Right lobe of liver (tissue), 6 donors: ENCODE measurements around the gene TNNI3. TPM values are rescaled to one million over a fixed set of nuclear protein-coding genes. Genes with fewer than 3 reads are reported as not detected.

Source experiments
- ATAC-seq, 4 donors: fragments of 200-7000 bp; cut with Tn5 transposase; one replicate each; pipeline ENCODE4 v1.9.1; 2020; ENCODE audit warnings: mild to moderate bottlenecking in 4 of 4, moderate library complexity in 4 of 4
- DNase-seq, 3 donors: peaks; one replicate each; pipeline ENCODE4 v3.0.0-alpha.2; 2020
- H3K27ac ChIP-seq, 3 donors: fragments of 200-600 bp; one replicate each; pipeline ENCODE4 v1.8.0; 2022
- H3K27me3 ChIP-seq, 2 donors: fragments of 200-600 bp; one replicate each; pipeline ENCODE4 v1.8.0; 2022
- H3K36me3 ChIP-seq, 4 donors: fragments of 200-600 bp; sonication (generic) in 1 of 4; one replicate each; pipeline versions ENCODE4 v1.5.1 to v1.8.0; 2017 to 2022; ENCODE audit warnings: control low read depth in 1 of 4
- H3K4me1 ChIP-seq, 4 donors: fragments of 200-600 bp; sonication (generic) in 1 of 4; one replicate each; pipeline versions ENCODE4 v1.5.1 to v1.8.0; 2017 to 2022; ENCODE audit warnings: control low read depth in 1 of 4
- H3K4me3 ChIP-seq, 3 donors: fragments of 200-600 bp; one replicate each; pipeline ENCODE4 v1.8.0; 2022
- H3K9me3 ChIP-seq, 4 donors: fragments of 200-600 bp; sonication (generic) in 1 of 4; one replicate each; pipeline versions ENCODE4 v1.5.1 to v1.8.0; 2017 to 2022; ENCODE audit warnings: control low read depth in 1 of 4
- CTCF ChIP-seq, 4 donors: fragments of 200-600 bp in 3 of 4; fragments of 450-650 bp in 1 of 4; IDR thresholded peaks; one replicate each; pipeline versions ENCODE4 v1.5.1 to v1.8.0; 2016 to 2022; ENCODE audit warnings: antibody characterized with exemption in 4 of 4, mild to moderate bottlenecking in 2 of 4
- POLR2A ChIP-seq: fragments of 450-650 bp; IDR thresholded peaks from one replicate; pipeline ENCODE4 v1.6.1; 2017; ENCODE audit warnings: antibody characterized with exemption, mild to moderate bottlenecking
- WGBS: methylation state at CpG from one replicate; pipeline ENCODE4 v1.1.6; 2018; ENCODE audit warnings: low coverage, low lambda C conversion rate; ENCODE audit not compliant: insufficient coverage; ENCODE audit errors: missing lambda C conversion rate; 5-methylcytosine and 5-hydroxymethylcytosine counted together
- intact Hi-C, 2 donors: fragments of 100-400 bp; cut with DNase I; formaldehyde crosslinking; loops; one replicate each; pipeline versions ENCODE4 v1.11.2 to v1.14.1; 2022
- total RNA-seq, 6 experiments: library from RNA; depleted of rRNA in 2 of 6; stranded (reverse); fragments of >200 nt in 2 of 6; fragmentation: NEBNext Ultra II Directional in 3 of 6; extraction: Animal tissue kit (Norgen Biotek cat#: 25700) in 3 of 6; gene quantifications; one replicate each; pipeline versions ENCODE4 v1.1.0 to v1.2.4, GENCODE V29; 2016 to 2023
- donor health status: DM: no; HTN: yes; CAD: no.
- donor health status: DM: no; HTN: no; CAD: no.
- donor health status: DM: no; HTN: no; CAD: no.
- donor health status: DM: no; HTN: yes; CAD: no.
- donor health status: DM: no; HTN: yes; CAD: no.

The TNNI3 gene
- total RNA-seq, 6 experiments from 2014 or later: 0.43 to 0.83 (median 0.62) TPM; not detected in 3

GRCh38 chr19:55149078-55150003 lies 8.2 kb downstream of the TNNI3 start, which contains the start of gene TNNT1:
TNNT1 (minus strand) TSS chr19:55149206; CDS start chr19:55147157, 2,049 bp downstream.
- no peaks in the 10 kb centered on the region for H3K27me3 ChIP-seq
- ATAC-seq (no peak), DNase-seq (no peak)
- H3K4me3 ChIP-seq: no peak within 1 kb of the TSS
- H3K36me3 ChIP-seq: no peaks in the 10 kb centered on the region
- TF ChIP-seq CTCF (IDR thresholded peaks at IDR 0.05): no peak
- no peak for TF ChIP-seq POLR2A
- H3K9me3 ChIP-seq: no peaks in the 10 kb centered on the region
- intact Hi-C loops: loop anchor here (10.0 kb wide), 3 partner anchors 265 to 345 kb away; no protein-coding TSS in a partner anchor
- H3K27ac ChIP-seq: no peak within 1 kb of the TSS
- 15% methylated on average over 13 of the region's 18 CpGs for WGBS
- H3K4me1 ChIP-seq: no peaks in the 10 kb centered on the region

GRCh38 chr19:55147545-55148251 lies 9.8 kb downstream of the TNNI3 start:
- no peak overlapping the region for H3K4me3 ChIP-seq
- H3K27ac ChIP-seq: no peak overlapping the region
- H3K4me1 ChIP-seq: no peaks in the 10 kb centered on the region
- 26% methylated on average over 6 of the region's 9 CpGs for WGBS
- TF ChIP-seq POLR2A (no peak), CTCF (IDR thresholded peaks at IDR 0.05) (no peak)
- DNase-seq (no peak), ATAC-seq (no peak)
- H3K36me3 ChIP-seq: no peaks in the 10 kb centered on the region
- H3K27me3 ChIP-seq: no peaks in the 10 kb centered on the region
- intact Hi-C loops: loop anchor here (10.0 kb wide), 3 partner anchors 267 to 347 kb away; no protein-coding TSS in a partner anchor
- no peaks in the 10 kb centered on the region for H3K9me3 ChIP-seq

GRCh38 chr19:55146705-55147273 lies 10.7 kb downstream of the TNNI3 start:
- ATAC-seq: peak in 2 of 4 donors; percentile 20 to 35
- 8% methylated on average over 8 of the region's 27 CpGs for WGBS

More at GRCh38 chr19:55146705-55147273, 10.7 kb downstream of the TNNI3 start:
- Histone ChIP-seq H3K9me3 (no peaks in the 10 kb centered on the region), H3K36me3 (no peaks in the 10 kb centered on the region), H3K4me3 (no peak overlapping the region), H3K4me1 (no peaks in the 10 kb centered on the region), H3K27me3 (peaks cover 0 to 4% of the 10 kb centered on the region in 2 donors), H3K27ac (no peak overlapping the region)
- no peak for DNase-seq
- TF ChIP-seq CTCF (IDR thresholded peaks at IDR 0.05) (no peak), POLR2A (no peak)
- intact Hi-C loops: loop anchor here (10.0 kb wide), 3 partner anchors 268 to 348 kb away; no protein-coding TSS in a partner anchor
